Measurements from ENCODE around the gene RALGAPA2. TPM values are rescaled to one million over a fixed set of nuclear protein-coding genes. Genes with fewer than 3 reads are reported as not detected.
A peak's percentile ranks its signal among the peaks of the same experiment; 100 is the strongest.

Gene RALGAPA2
- total RNA-seq, 1 donor from 2014 or later = 21.0 TPM

DNA sequence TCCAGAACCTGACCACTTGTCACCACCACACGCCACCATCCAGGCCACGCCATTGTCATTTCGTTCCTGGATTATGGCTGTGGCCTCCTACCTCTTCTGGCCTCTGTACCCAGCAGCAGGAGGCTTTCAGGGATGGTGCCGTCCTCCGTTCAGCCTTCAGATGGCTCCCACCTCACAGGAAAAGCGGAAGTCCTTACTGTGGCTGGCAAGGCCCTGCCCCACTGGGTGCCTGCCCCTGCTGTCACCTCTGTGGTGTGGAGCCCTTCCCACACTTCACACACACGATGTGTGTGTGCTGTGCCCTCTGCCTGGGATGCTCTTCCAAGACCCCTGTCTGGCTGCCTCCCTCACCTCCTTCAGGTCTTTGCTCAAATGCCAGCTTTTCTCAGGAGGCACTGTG, 275.1 kb downstream of the RALGAPA2 start:
- Histone ChIP-seq H3K4me3 (no peak overlapping the region), H3K4me1 (peaks cover 18% of the 10 kb centered on the region), H3K27ac (replicated peaks) (no peak overlapping the region), H3K9me3 (replicated peaks) (no peaks in the 10 kb centered on the region), H3K27me3 (ENCODE audit: low read depth) (no peaks in the 10 kb centered on the region), H3K36me3 (no peaks in the 10 kb centered on the region)
- DNase-seq = no peak
- intact Hi-C loops (cut with micrococcal nuclease) = loop anchor here (10.0 kb wide), 1 partner anchor 63 kb away; no protein-coding TSS in a partner anchor
- TF ChIP-seq, protein P1, sequence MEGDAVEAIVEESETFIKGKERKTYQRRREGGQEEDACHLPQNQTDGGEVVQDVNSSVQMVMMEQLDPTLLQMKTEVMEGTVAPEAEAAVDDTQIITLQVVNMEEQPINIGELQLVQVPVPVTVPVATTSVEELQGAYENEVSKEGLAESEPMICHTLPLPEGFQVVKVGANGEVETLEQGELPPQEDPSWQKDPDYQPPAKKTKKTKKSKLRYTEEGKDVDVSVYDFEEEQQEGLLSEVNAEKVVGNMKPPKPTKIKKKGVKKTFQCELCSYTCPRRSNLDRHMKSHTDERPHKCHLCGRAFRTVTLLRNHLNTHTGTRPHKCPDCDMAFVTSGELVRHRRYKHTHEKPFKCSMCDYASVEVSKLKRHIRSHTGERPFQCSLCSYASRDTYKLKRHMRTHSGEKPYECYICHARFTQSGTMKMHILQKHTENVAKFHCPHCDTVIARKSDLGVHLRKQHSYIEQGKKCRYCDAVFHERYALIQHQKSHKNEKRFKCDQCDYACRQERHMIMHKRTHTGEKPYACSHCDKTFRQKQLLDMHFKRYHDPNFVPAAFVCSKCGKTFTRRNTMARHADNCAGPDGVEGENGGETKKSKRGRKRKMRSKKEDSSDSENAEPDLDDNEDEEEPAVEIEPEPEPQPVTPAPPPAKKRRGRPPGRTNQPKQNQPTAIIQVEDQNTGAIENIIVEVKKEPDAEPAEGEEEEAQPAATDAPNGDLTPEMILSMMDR (IDR thresholded peaks at IDR 0.05; ENCODE audit: borderline replicate concordance) = no peak

DNA sequence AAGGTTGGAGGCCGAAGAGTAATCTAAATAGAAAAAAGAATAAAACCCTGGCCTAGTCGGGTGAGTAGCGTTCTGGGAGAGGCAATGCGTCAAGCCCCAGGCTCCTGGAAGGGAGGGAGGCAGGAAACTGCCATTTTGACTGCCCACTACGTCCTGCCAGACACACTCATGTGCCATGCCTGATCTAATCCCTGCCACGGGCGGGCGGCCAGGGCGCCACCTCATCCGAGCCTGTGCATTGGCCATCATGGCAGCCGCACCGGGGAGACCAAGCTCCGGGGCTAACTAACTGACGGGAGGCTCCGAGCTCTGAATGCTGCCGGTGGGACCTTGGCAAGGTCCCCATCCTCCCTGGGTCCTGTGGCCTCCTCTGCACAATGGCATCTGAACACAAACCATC, 275.8 kb downstream of the RALGAPA2 start:
- no peak overlapping the region for H3K4me3 ChIP-seq
- no peaks in the 10 kb centered on the region for H3K27me3 ChIP-seq (ENCODE audit: low read depth)
- H3K36me3 ChIP-seq = no peaks in the 10 kb centered on the region
- H3K9me3 ChIP-seq (replicated peaks) = no peaks in the 10 kb centered on the region
- H3K27ac ChIP-seq (replicated peaks) = no peak overlapping the region
- TF ChIP-seq, protein P1 (IDR thresholded peaks at IDR 0.05; ENCODE audit: borderline replicate concordance) = no peak
- intact Hi-C loops (cut with micrococcal nuclease) = loop anchor here (10.0 kb wide), 1 partner anchor 62 kb away; no protein-coding TSS in a partner anchor
- DNase-seq = no peak
- peaks cover 16% of the 10 kb centered on the region for H3K4me1 ChIP-seq

DNA sequence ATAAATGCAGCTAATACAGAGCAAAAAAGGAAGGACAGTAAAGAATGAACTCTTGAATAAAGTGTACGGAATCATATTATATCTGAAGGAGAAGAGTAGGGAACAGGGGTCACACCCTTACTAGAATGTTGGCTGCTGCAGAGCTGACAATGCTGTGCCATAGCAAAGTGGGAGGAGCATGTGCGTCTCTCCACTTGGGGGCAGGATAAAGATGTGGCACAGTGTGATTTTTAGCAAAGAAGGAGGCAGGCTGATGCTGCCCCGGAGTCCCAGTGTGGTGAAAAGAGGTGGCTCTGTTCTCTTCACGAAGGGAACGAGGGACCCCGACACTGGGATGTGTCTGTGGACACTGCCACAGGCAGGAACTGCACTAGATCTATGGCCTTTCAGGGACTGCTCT, 277.0 kb downstream of the RALGAPA2 start:
- TF ChIP-seq, protein P1 (IDR thresholded peaks at IDR 0.05; ENCODE audit: borderline replicate concordance) = peak; percentile 28
- no peak overlapping the region for H3K4me3 ChIP-seq
- intact Hi-C loops (cut with micrococcal nuclease) = loop anchor here (10.0 kb wide), 1 partner anchor 61 kb away; no protein-coding TSS in a partner anchor
- no peaks in the 10 kb centered on the region for H3K9me3 ChIP-seq (replicated peaks)
- H3K4me1 ChIP-seq = peaks cover 6% of the 10 kb centered on the region
- H3K27me3 ChIP-seq (ENCODE audit: low read depth) = no peaks in the 10 kb centered on the region
- H3K27ac ChIP-seq (replicated peaks) = no peak overlapping the region
- H3K36me3 ChIP-seq = no peaks in the 10 kb centered on the region
- DNase-seq = no peak

DNA sequence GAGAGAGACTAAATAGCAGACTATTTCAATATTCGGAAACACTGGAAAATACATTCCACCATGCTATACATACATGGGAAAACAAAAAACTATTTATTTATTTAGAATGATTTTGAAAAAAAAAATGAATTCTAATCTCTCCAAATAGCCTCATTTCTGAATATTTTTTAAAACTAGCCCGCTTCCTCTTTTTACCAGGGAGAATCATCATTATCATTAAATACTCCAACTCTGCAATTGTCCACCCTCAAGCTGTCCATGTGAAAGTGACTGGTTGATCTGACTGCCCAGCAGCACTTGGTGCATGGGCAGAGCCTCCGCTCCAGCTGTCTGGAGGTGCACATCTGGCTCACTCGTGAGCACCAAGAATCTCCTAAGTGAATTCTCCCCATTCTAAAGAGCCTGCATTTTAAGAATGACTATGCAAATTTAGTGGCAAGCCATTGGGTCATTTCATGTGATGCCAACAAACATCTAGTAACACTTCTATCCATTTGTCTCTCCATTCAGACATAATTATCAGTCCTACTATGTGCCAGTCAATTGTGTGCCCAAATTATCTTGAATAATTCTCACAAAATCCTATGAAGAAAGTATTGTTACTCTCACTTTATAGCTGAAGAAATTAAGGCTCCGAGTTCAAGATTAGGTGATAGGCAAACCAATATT, 279.7 kb downstream of the RALGAPA2 start:
- TF ChIP-seq, protein P1 (IDR thresholded peaks at IDR 0.05; ENCODE audit: borderline replicate concordance) = no peak
- no peaks in the 10 kb centered on the region for H3K27me3 ChIP-seq (ENCODE audit: low read depth)
- no peak for DNase-seq
- no peaks in the 10 kb centered on the region for H3K4me1 ChIP-seq
- intact Hi-C loops (cut with micrococcal nuclease) = loop anchor here (10.0 kb wide), 1 partner anchor 58 kb away; no protein-coding TSS in a partner anchor
- no peak overlapping the region for H3K4me3 ChIP-seq
- no peak overlapping the region for H3K27ac ChIP-seq (replicated peaks)
- H3K36me3 ChIP-seq = no peaks in the 10 kb centered on the region
- H3K9me3 ChIP-seq (replicated peaks) = no peaks in the 10 kb centered on the region

DNA sequence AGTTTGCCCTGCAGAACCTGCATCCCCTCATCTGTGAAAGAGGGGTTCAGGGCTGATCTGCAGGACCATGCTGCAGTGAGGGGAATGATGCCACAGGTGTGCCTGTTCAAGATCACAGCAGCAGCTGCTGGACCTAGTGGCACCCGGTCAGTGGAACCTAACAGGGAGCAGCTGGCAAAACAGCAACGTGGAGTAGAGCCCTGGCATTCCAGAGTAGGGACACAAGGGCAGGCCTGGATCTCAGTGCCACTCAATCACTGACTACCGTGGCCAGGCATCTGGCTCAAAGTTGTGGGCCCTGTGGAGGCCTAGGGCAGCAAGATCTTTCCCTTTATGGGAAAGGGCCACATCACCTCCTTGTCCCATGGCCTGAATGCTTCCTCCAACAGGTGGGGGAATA, 282.4 kb downstream of the RALGAPA2 start:
- intact Hi-C loops (cut with micrococcal nuclease) = loop anchor here (10.0 kb wide), 1 partner anchor 55 kb away; no protein-coding TSS in a partner anchor
- no peak overlapping the region for H3K4me3 ChIP-seq
- no peak overlapping the region for H3K27ac ChIP-seq (replicated peaks)
- TF ChIP-seq, protein P1 (IDR thresholded peaks at IDR 0.05; ENCODE audit: borderline replicate concordance) = no peak
- no peaks in the 10 kb centered on the region for H3K4me1 ChIP-seq
- DNase-seq = no peak
- H3K27me3 ChIP-seq (ENCODE audit: low read depth) = no peaks in the 10 kb centered on the region
- no peaks in the 10 kb centered on the region for H3K9me3 ChIP-seq (replicated peaks)
- no peaks in the 10 kb centered on the region for H3K36me3 ChIP-seq
